NCI-H128 (cell line): Measurements from ENCODE around the gene SLFNL1.

Source experiments
- DNase-seq: peaks from one replicate; lab custom pipeline; 2025; ENCODE audit not compliant: unreplicated experiment; lab: John Stamatoyannopoulos, UW

Gene SLFNL1

GRCh38 chr1:41021526-41022308, at the start of gene SLFNL1:
TSS of gene SLFNL1 (minus strand) at chr1:41021725. CDS start at chr1:41020660, 1,065 bp downstream.
- no peak for DNase-seq

GRCh38 chr1:41056907-41057306, 35.4 kb upstream of the SLFNL1 start:
- no peak for DNase-seq

- no peak for DNase-seq
Measured at GRCh38 chr1:41053316-41053715, 31.8 kb upstream of the SLFNL1 start.

- DNase-seq: no peak
Measured at GRCh38 chr1:41051022-41051421, 29.5 kb upstream of the SLFNL1 start.

- DNase-seq: no peak
Measured at GRCh38 chr1:41048540-41048939, 27.0 kb upstream of the SLFNL1 start.

- DNase-seq: no peak
Measured at GRCh38 chr1:41046347-41046775, 24.8 kb upstream of the SLFNL1 start.

GRCh38 chr1:41045740-41046139, 24.2 kb upstream of the SLFNL1 start:
- no peak for DNase-seq

GRCh38 chr1:41044187-41044586, 22.7 kb upstream of the SLFNL1 start:
- DNase-seq: no peak

GRCh38 chr1:41041614-41042270, 20.2 kb upstream of the SLFNL1 start:
- DNase-seq: no peak

- no peak for DNase-seq
Measured at GRCh38 chr1:41038110-41038509, 16.6 kb upstream of the SLFNL1 start.

- DNase-seq: no peak
Measured at GRCh38 chr1:41037116-41037903, 15.8 kb upstream of the SLFNL1 start.

- DNase-seq: no peak
Measured at GRCh38 chr1:41033272-41033671, 11.7 kb upstream of the SLFNL1 start.

- no peak for DNase-seq
Measured at GRCh38 chr1:41032147-41032546, 10.6 kb upstream of the SLFNL1 start.

GRCh38 chr1:41030872-41031616, 9.5 kb upstream of the SLFNL1 start:
- DNase-seq: no peak

GRCh38 chr1:41028034-41028642, 6.6 kb upstream of the SLFNL1 start:
- no peak for DNase-seq

- DNase-seq: no peak
Measured at GRCh38 chr1:41025979-41026819, 4.7 kb upstream of the SLFNL1 start.

- DNase-seq: no peak
Measured at GRCh38 chr1:41024953-41025352, 3.4 kb upstream of the SLFNL1 start.

- no peak for DNase-seq
Measured at GRCh38 chr1:41023279-41023990, 1.9 kb upstream of the SLFNL1 start.

- DNase-seq: no peak
Measured at GRCh38 chr1:41022424-41022823, 899 bp upstream of the SLFNL1 start.
